Activated CD4-positive, alpha-beta T cell treated with anti-CD3 and anti-CD28 coated beads, Interleukin-2, amount 50 U/mL, for 48 hours (primary cell): ENCODE results near the gene SYNDIG1.

Source experiments
- DNase-seq, 2 experiments: peaks; one replicate each; pipeline ENCODE4 v3.0.0-alpha.2; 2020

The SYNDIG1 gene

DNA sequence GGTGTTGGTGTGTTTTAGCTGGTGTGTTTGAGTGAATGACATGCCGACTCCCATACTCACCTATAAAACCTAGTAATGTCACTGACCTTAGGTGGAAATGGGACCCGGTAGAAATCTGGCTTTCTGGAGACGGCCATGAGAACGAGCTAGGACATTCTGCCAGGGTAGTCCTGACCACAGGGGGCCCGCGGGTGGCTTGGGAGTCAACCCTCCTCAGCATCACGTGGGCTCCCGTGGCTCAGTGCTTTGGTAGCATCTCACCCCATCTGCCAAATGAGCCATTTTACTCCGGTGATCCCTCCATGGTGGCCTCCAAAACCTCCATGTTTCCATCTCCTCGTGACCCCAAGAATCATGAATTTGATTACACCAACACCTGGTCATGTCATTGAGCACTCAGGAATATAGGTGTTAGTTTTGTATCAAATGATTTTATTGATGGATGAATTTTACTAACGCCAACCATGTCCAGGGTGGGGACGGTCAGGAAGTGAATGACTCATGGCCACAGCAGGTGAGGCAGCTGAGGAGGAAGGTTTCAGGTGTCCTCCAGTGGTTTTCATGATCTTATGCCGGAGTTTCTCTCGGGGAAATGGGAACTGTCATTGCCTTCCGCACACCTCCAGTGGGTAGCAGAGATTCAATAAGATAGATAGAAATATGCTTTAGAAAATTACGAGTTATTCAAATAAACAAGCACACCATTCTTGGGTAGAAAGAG, 195.0 kb downstream of the SYNDIG1 start:
- no peak for DNase-seq

DNA sequence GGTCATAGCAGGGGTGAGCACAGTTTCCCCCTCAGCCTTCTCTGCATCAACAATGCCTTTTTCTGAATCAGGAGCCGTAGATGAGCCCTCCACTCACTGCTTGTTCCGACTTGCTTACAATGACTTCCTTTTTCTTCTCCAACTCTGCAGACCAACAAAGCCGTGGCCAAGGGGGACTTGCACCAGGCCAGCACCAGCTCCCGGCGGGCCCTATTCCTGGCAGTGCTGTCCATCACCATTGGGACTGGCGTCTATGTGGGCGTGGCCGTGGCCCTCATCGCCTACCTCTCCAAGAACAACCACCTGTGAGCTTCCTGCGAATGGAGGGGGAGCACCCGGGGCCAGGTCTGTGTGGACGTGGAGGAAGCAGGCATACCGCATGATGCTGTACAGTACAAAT, 195.8 kb downstream of the SYNDIG1 start:
- no peak for DNase-seq

DNA sequence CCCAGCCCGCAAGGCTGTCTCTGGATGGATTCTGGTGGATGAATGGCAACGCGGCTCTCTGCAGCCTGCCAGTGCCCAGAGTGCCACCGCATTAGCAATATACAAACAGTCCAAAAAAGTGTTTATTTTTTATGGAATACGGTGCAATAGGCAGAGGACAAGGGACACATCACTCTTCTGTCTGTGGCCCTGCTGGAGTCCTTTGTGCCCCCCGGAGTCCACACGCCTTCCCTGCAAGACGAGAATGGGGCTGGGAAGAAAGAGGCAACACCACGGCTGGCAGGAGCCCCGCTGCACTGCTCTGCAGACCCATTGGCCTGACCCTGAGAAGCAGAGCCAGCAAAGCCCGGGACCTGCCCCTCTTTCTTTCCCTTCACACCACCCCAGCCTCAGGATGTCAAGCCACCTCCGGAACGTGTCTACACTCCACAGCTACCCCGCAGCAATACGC, 196.3 kb downstream of the SYNDIG1 start:
- DNase-seq, result no peak

DNA sequence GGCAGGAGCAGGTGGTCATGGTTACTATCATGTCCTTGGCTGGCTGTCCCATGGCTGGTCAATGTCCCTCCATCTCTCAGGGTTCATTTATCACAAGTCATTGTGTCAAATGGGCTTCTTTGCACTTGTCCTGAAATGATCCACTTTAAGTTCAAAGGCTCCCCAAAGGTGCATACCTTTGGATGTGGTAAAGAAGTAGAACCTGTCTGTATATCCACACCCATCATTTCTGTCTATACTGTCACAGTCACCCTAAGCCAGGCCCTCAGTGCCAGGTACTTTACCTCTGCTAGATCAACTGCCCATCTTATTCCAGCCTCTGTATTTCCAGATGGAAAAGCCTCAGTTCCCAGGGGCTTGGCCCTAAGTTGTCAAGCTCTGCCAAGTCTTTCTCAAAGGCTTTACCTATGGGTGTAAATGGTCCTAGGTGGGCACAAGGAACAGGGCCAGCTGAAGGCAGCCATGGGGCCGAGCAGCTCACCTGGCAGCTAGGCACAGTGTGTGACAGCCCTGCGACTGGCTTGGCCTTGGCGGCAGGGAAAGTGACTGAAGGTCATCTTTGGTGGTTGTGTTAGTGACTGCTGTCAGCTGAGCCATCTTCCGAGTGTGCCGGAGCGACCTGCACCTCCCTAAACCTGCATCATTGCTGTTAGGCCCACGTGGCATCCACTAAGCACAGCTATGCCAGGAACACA, 198.4 kb downstream of the SYNDIG1 start:
- no peak for DNase-seq

DNA sequence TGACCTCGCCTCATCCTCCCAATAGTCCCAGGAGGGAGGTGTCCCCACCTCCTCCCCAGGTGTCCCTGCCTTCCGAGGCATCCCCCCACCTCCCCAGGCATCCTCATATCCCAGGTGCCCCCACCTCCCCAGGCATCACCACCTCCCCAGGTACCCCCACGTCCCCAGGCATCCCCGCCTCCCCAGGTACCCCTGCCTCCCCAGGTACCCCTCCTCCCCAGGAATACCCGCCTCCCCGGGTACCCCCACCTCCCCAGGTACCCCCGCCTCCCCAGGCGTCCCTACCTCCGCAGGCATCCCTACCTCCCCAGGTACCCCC, 198.9 kb downstream of the SYNDIG1 start:
- no peak for DNase-seq

DNA sequence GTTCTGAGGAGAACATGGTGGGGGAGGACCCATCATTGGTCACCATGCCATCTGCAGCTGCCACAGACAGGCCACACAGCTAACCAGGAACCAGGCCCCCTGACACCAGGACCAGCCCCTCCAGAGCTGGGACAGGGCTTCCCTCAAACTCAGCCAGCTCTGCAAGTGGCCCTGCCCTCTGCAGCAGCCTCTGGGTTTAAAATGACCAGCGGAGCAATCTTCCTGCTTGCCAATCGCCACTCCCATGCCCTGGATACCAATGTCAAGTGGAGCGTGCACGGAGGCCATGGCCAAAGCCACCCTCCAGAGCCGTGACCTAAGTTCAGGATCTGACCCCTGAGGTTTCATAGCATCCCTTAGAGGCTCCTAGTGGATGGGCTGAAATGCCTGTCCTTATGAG, 199.4 kb downstream of the SYNDIG1 start:
- no peak for DNase-seq

DNA sequence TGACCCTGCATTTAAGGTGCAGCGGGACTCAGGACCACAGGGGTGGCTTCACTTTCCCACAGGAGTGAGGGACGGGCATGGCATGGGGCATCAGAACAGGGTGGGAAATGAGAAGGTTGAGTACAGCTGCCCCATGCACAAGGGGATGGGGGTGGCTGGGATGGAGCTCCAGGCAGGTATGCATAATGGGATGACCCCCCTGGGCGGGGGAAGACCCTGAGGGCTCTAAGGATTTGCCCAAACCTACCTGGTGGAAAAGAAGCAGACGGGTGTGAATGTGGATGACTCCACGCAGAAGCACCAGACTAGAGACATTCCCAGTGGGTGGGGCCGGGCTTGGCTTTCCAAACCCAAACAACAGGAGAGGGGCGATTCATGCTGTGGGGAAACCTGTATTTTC, 200.3 kb downstream of the SYNDIG1 start:
- no peak for DNase-seq

DNA sequence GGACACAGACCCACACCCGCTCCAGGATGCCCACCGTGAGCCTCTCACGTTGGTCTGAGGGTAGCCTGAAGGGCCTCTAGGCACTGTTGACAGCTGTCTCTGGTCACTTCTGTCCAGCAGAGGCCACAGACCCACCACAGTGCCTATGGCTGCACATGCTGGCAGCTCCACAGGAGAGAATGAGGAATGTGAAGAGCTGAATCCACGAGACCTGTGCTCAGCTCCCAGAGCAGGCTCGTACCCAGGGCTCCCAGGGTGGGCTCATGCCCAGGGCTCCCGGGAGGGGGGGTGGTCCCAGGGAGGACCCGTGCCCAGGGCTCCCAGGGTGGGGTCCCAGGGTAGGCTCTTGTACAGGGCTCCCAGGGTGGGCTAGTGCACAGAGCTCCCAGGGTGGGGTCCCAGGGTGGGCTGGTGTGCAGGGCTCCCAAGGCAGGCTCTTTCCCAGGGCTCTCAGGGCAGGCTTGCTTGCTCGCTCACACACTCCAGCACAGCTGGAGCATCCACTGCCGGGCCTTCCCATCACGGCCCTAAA, 201.0 kb downstream of the SYNDIG1 start:
- DNase-seq, result no peak

DNA sequence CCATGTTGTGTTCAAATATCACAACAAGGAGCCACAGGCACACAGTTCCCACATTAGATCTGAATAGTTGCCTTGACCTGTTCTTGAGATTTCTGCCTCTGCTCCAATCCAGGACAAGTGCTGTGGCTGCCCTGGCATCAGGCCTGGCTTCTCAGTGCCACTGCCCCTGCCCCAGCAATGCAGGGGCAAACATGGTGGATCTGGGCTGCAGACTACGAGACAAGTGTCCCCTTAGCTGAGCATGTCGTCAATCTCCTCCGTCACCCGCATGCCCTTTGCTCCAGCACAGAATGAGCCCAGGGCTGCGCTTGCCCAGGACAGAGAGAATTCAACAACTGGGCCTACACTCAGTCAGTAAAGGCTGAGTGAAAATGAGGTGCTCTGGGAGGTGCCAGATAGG, 201.6 kb downstream of the SYNDIG1 start:
- no peak for DNase-seq

DNA sequence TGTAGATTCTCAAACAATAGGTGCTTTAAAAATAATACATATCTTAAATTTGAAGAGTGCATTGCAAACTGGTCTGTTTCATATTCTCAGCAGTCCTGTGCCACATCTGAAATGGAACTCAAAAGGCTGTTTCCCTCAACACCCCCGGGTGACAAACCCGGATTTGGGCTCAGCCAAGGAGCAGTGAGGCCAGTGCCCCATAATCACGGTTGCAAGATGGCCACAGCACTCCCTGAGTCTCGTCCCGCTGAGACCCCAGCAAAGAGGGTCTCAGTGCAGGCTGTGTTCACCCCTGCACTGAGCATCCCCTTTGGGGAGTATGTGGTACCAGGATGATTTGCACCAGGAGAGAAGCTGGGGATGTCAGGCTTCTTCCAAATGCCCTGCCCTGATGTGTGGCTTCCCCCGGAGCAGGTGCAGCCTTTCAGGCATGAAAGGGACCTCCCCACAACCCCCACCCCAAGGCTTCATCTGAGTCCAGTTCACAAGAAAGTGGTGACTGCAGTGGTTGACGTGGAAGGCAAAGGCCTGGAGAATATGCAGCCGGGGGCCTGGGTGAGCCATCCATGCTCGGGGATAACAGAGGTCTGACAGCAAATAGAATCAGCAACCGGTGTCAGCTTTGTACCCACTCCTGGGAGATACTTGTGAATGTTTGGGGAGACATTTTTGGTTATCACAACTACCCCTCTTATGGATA, 202.9 kb downstream of the SYNDIG1 start:
- no peak for DNase-seq

DNA sequence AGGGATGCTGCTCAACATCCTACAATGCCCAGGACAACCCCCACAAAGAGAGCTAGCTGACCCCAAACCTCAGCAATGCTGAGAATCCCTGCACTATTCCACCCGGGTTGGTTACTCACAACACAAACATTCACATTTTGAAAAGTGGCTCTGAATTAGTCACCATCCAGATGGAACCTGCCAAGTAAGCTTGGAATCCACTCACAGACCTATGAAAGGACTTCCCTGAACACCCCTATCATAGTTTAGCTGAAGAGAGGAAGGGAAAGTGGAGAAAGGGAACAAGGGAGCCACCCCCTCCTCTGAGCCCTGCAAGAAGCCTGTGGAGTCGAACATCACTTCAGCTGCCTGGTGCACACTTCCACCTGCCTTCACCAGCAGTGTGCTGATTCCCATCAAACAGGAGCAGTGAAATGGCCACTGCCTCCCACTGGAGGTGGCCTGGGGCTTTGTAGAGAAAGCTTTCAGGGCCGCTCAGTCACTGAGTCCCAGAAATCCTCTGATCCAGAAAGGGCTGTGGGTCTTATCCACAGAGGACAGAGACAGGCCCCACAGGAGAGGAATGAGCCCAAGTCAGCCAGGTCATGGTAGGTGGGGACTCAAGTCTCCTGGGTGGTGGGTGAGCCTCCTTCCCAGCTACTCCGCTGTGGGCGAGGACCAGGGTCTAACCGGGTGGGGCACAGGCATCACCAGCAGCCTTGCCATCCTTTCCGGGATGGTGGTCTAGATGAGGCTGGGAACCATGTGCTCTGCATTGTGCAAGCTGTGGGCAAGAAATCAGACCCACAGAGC, 203.7 kb downstream of the SYNDIG1 start:
- no peak for DNase-seq

DNA sequence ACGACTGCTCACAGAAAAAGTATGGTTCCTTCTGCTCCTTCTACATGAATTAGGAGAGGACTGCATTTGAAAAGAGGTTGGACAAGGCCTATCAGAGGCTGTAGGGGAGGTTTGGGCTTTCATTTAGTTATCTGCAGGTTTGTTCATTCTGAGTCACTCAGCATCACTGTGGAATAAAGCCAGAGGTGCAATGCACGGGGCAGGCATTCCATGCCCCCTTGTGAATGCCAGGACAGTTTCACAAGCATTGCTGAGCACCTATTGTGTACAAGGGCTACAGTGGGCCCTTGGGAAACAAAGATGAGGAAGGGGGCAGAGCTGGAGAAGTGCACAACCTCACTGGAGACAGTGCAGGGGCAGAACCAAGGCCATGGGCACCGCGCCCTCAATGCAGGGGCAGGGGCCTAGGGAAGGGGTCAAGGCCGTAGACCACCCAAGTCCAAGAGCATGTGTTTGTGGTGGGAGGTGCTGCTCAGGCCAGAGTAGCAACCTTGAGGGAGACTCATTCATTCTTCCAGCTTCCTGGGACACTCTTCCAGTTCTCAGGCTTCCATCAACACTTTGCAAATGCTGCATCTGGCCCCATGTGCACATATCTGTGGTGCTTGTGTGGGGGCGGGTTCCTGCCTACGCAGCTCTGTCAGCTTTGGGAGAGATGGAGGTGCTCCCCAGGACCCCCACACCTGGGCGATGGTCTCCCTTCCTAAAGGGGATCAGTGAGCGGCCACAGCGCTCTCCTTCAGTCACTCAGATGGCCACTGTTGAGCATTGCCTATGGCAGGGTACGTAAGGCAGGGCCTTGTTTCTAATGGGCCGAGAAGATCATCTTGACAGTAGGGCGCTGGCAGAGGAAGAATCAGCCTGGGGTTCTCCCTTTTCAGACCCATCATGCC, 204.5 kb downstream of the SYNDIG1 start:
- no peak for DNase-seq

DNA sequence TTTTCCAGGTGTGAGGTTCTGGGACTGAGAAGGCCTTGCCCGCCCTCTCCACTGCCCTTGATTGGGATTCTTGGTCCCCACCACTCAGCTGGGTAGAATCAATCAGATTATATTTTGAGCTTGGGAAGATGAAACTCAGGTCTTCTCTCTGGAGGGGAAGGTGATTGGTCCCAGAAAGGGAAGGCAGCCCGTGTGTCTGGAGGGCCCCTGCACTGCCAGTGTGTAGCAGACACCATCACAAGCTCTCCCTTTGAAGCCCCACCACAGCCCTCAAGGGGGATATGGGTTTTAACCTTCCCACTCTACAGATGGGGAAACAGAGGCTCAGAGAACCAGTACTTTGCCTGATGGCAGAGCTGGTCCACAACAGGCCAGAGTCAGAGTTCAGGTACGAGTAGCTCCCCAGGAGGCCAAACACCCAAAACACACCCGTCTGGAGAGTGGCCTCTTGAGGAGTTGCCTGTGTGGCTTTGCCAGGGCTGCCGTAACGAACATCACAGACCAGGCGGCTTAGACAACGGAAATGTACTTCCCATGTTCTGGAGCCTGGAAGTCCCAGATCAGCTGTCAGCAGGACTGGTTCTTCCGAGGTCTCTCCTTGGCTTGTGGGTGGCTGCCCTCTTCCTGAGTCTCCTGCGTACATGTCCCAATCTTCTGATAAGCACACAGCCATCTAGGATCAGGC, 205.6 kb downstream of the SYNDIG1 start:
- no peak for DNase-seq

DNA sequence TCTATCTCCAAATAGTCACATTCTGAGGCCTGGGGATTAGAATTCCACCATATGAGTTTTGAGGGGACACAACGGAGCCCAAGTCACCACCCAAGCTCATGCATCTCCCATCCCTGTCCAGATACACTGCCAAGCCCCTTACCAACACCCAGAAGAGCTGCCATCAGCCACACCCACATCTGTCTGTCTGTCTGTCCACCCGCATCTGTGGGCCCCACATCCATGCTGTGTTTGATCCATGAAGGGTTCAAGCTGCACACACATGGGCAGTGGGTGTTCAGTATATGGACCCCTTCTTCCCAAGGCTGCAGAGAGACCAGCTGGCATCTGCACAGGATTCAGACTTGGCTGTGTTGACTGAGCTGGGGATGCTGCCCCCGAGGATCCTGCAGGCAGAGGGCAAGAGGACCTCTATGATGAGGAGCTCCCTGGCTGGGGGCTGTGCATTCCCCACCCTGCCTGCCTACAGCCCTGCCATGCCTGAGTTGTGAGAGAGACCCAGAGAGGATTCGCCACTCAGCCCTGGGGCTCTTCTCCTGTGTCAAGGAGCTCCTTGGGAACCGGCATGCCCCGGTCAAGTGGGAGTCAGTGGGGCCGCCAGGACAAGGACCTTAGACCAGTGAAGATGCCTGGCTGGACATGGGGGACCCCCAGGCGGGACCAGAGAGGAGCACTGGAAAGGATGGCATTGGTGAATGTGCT, 206.4 kb downstream of the SYNDIG1 start:
- DNase-seq, result no peak

DNA sequence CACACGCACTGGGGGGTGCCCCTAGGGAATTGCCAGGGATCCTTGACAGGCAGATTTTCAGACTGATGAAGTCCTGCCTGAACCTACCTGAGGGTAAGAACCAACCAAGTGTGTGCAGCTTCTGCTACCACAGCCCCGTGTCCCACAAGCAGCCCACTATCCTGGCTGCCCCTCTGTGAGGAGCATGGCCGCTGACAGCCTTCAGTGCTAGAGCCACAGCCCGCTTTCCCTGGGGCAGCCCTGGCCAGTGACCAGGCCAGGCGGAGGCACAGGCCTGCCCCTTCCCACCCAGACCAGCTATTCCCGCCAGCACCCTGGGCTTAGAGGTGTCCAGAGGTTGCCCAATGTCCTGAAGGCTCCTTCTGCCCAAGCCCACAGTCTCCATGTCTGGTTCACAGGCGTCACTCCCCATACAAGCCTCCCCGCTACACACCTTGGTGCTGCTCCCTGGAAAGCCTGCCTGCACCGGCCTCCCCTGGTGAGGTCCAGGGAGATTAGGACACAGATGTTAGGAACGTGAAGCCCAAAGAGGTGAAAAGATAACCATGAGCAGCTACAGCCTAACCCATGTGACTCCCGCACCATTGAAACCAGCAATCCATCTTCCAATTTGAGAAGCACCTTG, 207.0 kb downstream of the SYNDIG1 start:
- DNase-seq, result no peak

DNA sequence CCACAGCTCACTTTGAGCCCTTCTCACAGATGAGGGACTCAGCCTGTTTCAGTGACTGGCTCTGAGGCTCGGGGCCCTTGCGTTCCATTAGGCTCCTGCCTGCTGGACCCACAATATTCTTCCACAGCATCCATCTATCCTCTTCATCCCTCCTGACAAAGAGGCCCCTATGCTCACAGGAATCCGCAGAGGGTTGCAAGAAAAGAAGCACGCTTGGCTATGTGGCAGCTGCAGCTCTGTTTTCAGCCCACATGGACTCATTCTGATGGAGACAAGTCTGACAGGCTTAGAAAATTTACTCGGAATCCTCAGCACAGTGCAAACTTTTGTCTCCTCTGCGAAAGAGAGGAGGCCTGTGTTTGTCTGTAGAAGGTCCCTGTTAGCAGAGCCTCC, 207.5 kb downstream of the SYNDIG1 start:
- DNase-seq, result no peak

DNA sequence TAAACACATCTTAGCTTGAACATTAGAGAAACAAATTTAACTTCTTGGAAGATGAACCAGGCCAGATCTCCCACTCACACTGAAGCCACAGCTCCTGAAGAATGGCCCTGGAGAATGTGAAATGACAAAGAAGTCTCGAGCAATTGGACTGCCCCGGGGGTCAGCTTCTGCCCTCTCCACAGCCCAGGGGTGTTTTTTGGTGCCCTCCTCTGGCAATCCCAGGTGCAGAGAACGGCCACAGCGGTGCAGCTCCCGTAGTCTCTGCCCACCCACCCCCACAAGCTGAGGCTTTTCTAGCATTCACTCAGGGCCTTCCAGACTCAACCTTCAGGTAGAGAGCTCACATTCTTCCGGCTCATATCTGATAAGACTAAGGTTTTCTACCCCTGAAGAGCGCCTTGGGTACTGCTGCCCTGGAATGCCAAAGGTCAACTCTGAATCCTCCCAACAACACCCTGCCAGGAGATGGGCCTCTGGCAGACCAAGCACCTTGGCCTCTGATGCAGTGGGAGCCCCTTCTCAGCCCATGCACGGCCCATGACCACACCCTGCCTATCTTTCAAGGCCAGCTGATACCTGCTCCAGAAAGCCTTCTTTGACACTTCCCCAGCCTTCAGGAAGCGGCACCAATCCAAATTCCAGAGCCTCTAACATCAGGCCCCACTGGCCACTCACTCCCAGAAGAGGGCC, 208.3 kb downstream of the SYNDIG1 start:
- no peak for DNase-seq

DNA sequence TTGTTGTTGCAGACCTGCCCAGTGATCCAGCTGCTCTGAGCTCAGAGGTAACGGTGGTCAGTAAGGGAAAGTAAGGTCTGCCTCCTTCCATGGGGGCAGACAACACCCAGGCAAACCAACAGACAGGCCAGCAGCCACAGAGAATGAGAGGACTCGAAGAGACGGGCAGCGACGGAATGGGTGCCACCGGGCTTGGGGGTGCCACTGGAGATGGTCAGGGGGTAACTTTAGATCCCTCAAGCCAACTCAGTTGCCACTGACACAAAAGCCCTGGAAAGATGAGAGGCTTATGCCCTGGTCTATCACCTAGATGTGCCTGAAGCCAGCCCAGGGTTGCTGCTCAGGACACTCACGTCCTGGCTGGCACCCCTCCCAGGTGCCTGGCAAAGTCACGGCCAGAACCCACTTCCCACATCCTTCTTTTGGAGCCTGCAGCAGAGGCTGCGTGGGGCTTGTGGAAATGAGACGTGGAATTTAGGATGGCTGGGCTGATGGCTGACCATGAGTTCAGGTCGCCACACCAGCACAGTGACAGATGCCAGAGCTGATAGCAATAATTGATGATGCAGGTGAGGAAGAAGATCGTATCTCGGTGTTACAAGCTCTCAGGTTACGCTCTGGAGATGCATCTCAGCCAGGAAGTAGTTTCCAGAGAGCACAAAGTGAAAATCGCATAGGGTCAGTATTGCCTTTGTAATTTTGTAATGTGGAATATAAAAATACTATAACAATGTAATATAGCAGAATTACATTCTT, 209.1 kb downstream of the SYNDIG1 start:
- no peak for DNase-seq
